ENCODE data around the gene NSDHL.
"Not testable (repeated sequence)": the region's sequence is repeated elsewhere in the genome, so short reads cannot be mapped to it uniquely, and the experiment has no call there.

Gene NSDHL

GRCh38 chrX:152830312-152831305 is at the start of gene NSDHL, which contains the start of gene CETN2:
NSDHL (plus strand) TSS chrX:152831063; CDS start chrX:152846325, 15,262 bp downstream.
CETN2 (minus strand) TSS chrX:152830757; CDS start chrX:152830710, 47 bp downstream.
- peak; percentile 67 for DNase-seq (ENCODE audit: low read depth, low spot score)
- WGBS (ENCODE audit: insufficient coverage, insufficient read length), result no CpG with 5 or more reads among the region's 71 CpGs
- H3K4me1 ChIP-seq (ENCODE audit: control insufficient read depth, insufficient read depth, low read length), result no peaks in the 10 kb centered on the region
- no peak within 1 kb of the TSS for H3K27ac ChIP-seq (ENCODE audit: low read length)
- H3K9me3 ChIP-seq (ENCODE audit: control insufficient read depth, insufficient read depth, low read length), result no peaks in the 10 kb centered on the region
- H3K4me3 ChIP-seq (ENCODE audit: low read length), result peak within 1 kb of the TSS; percentile 96
- no peaks in the 10 kb centered on the region; the same call in 1 of the 2 replicates for H3K36me3 ChIP-seq (ENCODE audit: control insufficient read depth, insufficient read depth, low read length)
- no peaks in the 10 kb centered on the region for H3K27me3 ChIP-seq (ENCODE audit: control insufficient read depth, insufficient read depth, low read length)

GRCh38 chrX:152787062-152787461 is 43.8 kb upstream of the NSDHL start:
- H3K27ac ChIP-seq (ENCODE audit: low read length); H3K27me3 ChIP-seq (ENCODE audit: control insufficient read depth, insufficient read depth, low read length); H3K4me1 ChIP-seq (ENCODE audit: control insufficient read depth, insufficient read depth, low read length); H3K4me3 ChIP-seq (ENCODE audit: low read length); DNase-seq (ENCODE audit: low read depth, low spot score); H3K9me3 ChIP-seq (ENCODE audit: control insufficient read depth, insufficient read depth, low read length); H3K36me3 ChIP-seq (ENCODE audit: control insufficient read depth, insufficient read depth, low read length): not testable (repeated sequence)
- no CpG with 5 or more reads among the region's 3 CpGs for WGBS (ENCODE audit: insufficient coverage, insufficient read length)

- DNase-seq (ENCODE audit: low read depth, low spot score), result no peak
- Histone ChIP-seq H3K27ac (ENCODE audit: low read length) (no peak overlapping the region), H3K4me1 (ENCODE audit: control insufficient read depth, insufficient read depth, low read length) (no peaks in the 10 kb centered on the region), H3K9me3 (ENCODE audit: control insufficient read depth, insufficient read depth, low read length) (no peaks in the 10 kb centered on the region), H3K36me3 (ENCODE audit: control insufficient read depth, insufficient read depth, low read length) (no peaks in the 10 kb centered on the region), H3K4me3 (ENCODE audit: low read length) (no peak overlapping the region), H3K27me3 (ENCODE audit: control insufficient read depth, insufficient read depth, low read length) (no peaks in the 10 kb centered on the region)
- WGBS (ENCODE audit: insufficient coverage, insufficient read length), result no CpG with 5 or more reads among the region's 1 CpG
Observed at GRCh38 chrX:152798945-152799344, 31.9 kb upstream of the NSDHL start.

GRCh38 chrX:152806035-152806434 is 24.8 kb upstream of the NSDHL start:
- no peak overlapping the region for H3K4me3 ChIP-seq (ENCODE audit: low read length)
- H3K36me3 ChIP-seq (ENCODE audit: control insufficient read depth, insufficient read depth, low read length), result no peaks in the 10 kb centered on the region
- no peak for DNase-seq (ENCODE audit: low read depth, low spot score)
- H3K9me3 ChIP-seq (ENCODE audit: control insufficient read depth, insufficient read depth, low read length), result no peaks in the 10 kb centered on the region
- no CpG with 5 or more reads among the region's 4 CpGs for whole genome bisulfite sequencing (ENCODE audit: insufficient coverage, insufficient read length)
- no peak overlapping the region for H3K27ac ChIP-seq (ENCODE audit: low read length)
- no peaks in the 10 kb centered on the region for H3K27me3 ChIP-seq (ENCODE audit: control insufficient read depth, insufficient read depth, low read length)
- H3K4me1 ChIP-seq (ENCODE audit: control insufficient read depth, insufficient read depth, low read length), result no peaks in the 10 kb centered on the region

- H3K36me3 ChIP-seq (ENCODE audit: control insufficient read depth, insufficient read depth, low read length), result no peaks in the 10 kb centered on the region
- H3K4me3 ChIP-seq (ENCODE audit: low read length), result no peak overlapping the region
- H3K27ac ChIP-seq (ENCODE audit: low read length), result no peak overlapping the region
- WGBS (ENCODE audit: insufficient coverage, insufficient read length), result no CpG with 5 or more reads among the region's 4 CpGs
- H3K27me3 ChIP-seq (ENCODE audit: control insufficient read depth, insufficient read depth, low read length), result no peaks in the 10 kb centered on the region
- no peaks in the 10 kb centered on the region for H3K9me3 ChIP-seq (ENCODE audit: control insufficient read depth, insufficient read depth, low read length)
- no peaks in the 10 kb centered on the region for H3K4me1 ChIP-seq (ENCODE audit: control insufficient read depth, insufficient read depth, low read length)
- DNase-seq (ENCODE audit: low read depth, low spot score), result no peak
Observed at GRCh38 chrX:152810403-152810802, 20.5 kb upstream of the NSDHL start.

- WGBS (ENCODE audit: insufficient coverage, insufficient read length), result no CpG with 5 or more reads among the region's 5 CpGs
- no peak for DNase-seq (ENCODE audit: low read depth, low spot score)
Observed at GRCh38 chrX:152813206-152813605, 17.7 kb upstream of the NSDHL start.

GRCh38 chrX:152814048-152814447 is 16.8 kb upstream of the NSDHL start:
- Histone ChIP-seq H3K9me3 (ENCODE audit: control insufficient read depth, insufficient read depth, low read length) (no peaks in the 10 kb centered on the region), H3K27me3 (ENCODE audit: control insufficient read depth, insufficient read depth, low read length) (no peaks in the 10 kb centered on the region), H3K36me3 (ENCODE audit: control insufficient read depth, insufficient read depth, low read length) (no peaks in the 10 kb centered on the region), H3K4me1 (ENCODE audit: control insufficient read depth, insufficient read depth, low read length) (no peaks in the 10 kb centered on the region), H3K27ac (ENCODE audit: low read length) (no peak overlapping the region), H3K4me3 (ENCODE audit: low read length) (no peak overlapping the region)
- DNase-seq (ENCODE audit: low read depth, low spot score), result no peak
- WGBS (ENCODE audit: insufficient coverage, insufficient read length), result no CpG with 5 or more reads among the region's 5 CpGs

More at GRCh38 chrX:152813206-152813605, 17.7 kb upstream of the NSDHL start:
- no peak overlapping the region for H3K4me3 ChIP-seq (ENCODE audit: low read length)
- no peaks in the 10 kb centered on the region for H3K27me3 ChIP-seq (ENCODE audit: control insufficient read depth, insufficient read depth, low read length)
- no peaks in the 10 kb centered on the region for H3K9me3 ChIP-seq (ENCODE audit: control insufficient read depth, insufficient read depth, low read length)
- H3K4me1 ChIP-seq (ENCODE audit: control insufficient read depth, insufficient read depth, low read length), result no peaks in the 10 kb centered on the region
- no peaks in the 10 kb centered on the region for H3K36me3 ChIP-seq (ENCODE audit: control insufficient read depth, insufficient read depth, low read length)
- H3K27ac ChIP-seq (ENCODE audit: low read length), result no peak overlapping the region

GRCh38 chrX:152817078-152817764 is 13.6 kb upstream of the NSDHL start:
- no peaks in the 10 kb centered on the region for H3K27me3 ChIP-seq (ENCODE audit: control insufficient read depth, insufficient read depth, low read length)

GRCh38 chrX:152818356-152818755 is 12.5 kb upstream of the NSDHL start:
- Histone ChIP-seq H3K27ac (ENCODE audit: low read length) (no peak overlapping the region), H3K9me3 (ENCODE audit: control insufficient read depth, insufficient read depth, low read length) (no peaks in the 10 kb centered on the region), H3K36me3 (ENCODE audit: control insufficient read depth, insufficient read depth, low read length) (no peaks in the 10 kb centered on the region), H3K4me3 (ENCODE audit: low read length) (no peak overlapping the region), H3K27me3 (ENCODE audit: control insufficient read depth, insufficient read depth, low read length) (no peaks in the 10 kb centered on the region), H3K4me1 (ENCODE audit: control insufficient read depth, insufficient read depth, low read length) (no peaks in the 10 kb centered on the region)
- no peak for DNase-seq (ENCODE audit: low read depth, low spot score)
- WGBS (ENCODE audit: insufficient coverage, insufficient read length), result no CpG with 5 or more reads among the region's 5 CpGs

More at GRCh38 chrX:152817078-152817764, 13.6 kb upstream of the NSDHL start:
- Histone ChIP-seq H3K36me3 (ENCODE audit: control insufficient read depth, insufficient read depth, low read length) (no peaks in the 10 kb centered on the region), H3K9me3 (ENCODE audit: control insufficient read depth, insufficient read depth, low read length) (no peaks in the 10 kb centered on the region), H3K4me1 (ENCODE audit: control insufficient read depth, insufficient read depth, low read length) (no peaks in the 10 kb centered on the region), H3K4me3 (ENCODE audit: low read length) (no peak overlapping the region), H3K27ac (ENCODE audit: low read length) (no peak overlapping the region)
- no peak for DNase-seq (ENCODE audit: low read depth, low spot score)
- no CpG with 5 or more reads among the region's 6 CpGs for WGBS (ENCODE audit: insufficient coverage, insufficient read length)

GRCh38 chrX:152819266-152819665 is 11.6 kb upstream of the NSDHL start:
- no peaks in the 10 kb centered on the region for H3K27me3 ChIP-seq (ENCODE audit: control insufficient read depth, insufficient read depth, low read length)
- no peak for DNase-seq (ENCODE audit: low read depth, low spot score)
- no peak overlapping the region for H3K4me3 ChIP-seq (ENCODE audit: low read length)
- H3K36me3 ChIP-seq (ENCODE audit: control insufficient read depth, insufficient read depth, low read length), result no peaks in the 10 kb centered on the region
- H3K9me3 ChIP-seq (ENCODE audit: control insufficient read depth, insufficient read depth, low read length), result no peaks in the 10 kb centered on the region
- no peak overlapping the region for H3K27ac ChIP-seq (ENCODE audit: low read length)
- no peaks in the 10 kb centered on the region for H3K4me1 ChIP-seq (ENCODE audit: control insufficient read depth, insufficient read depth, low read length)
- WGBS (ENCODE audit: insufficient coverage, insufficient read length), result no CpG with 5 or more reads among the region's 2 CpGs
